Spleen (tissue), 7 donors: ENCODE results near the gene MFSD2A.

Experiments used
- CTCF ChIP-seq, 11 experiments: fragments of 200-600 bp in 7 of 11; fragments of 450-650 bp in 4 of 11; sonication (generic) in 4 of 11; IDR thresholded peaks in 8 of 11; conservative IDR thresholded peaks in 3 of 11; 1 replicate in 7 of 11; 2 replicates in 4 of 11; pipeline versions ENCODE4 v1.4.0 to v1.8.0; 2016 to 2021; ENCODE audit warnings: antibody characterized with exemption in 11 of 11, inconsistent platforms in 4 of 11, mild to moderate bottlenecking in 1 of 11
- POLR2A ChIP-seq, 3 donors: fragments of 450-650 bp; IDR thresholded peaks; one replicate each; pipeline ENCODE4 v1.5.1; 2017; ENCODE audit warnings: antibody characterized with exemption in 3 of 3, mild to moderate bottlenecking in 1 of 3
- POLR2AphosphoS5 ChIP-seq, 3 donors: sonication (generic); formaldehyde crosslinking; IDR thresholded peaks; one replicate each; pipeline ENCODE4 v1.5.1; 2017; ENCODE audit warnings: antibody characterized with exemption in 3 of 3
- donor health status: DM: no; HTN: no; CAD: no; lungs with moderate emphysema.
- donor health status: DM: no; HTN: no; CAD: no.
- donor health status: DM: no; HTN: no; CAD: no.

- TF ChIP-seq CTCF (IDR thresholded peaks at IDR 0.05 in 8 of 11, conservative IDR thresholded peaks at IDR 0.05 in 3 of 11) (no peak), POLR2AphosphoS5 (IDR thresholded peaks at IDR 0.05) (peak; percentile 60 to 74 (median 68)), POLR2A (IDR thresholded peaks at IDR 0.05) (no peak)
These were observed 5.5 kb downstream of the MFSD2A start for GRCh38 chr1:39960431-39960958.
